ENCODE data around the gene ANKRD33. TPM values are rescaled to one million over a fixed set of nuclear protein-coding genes. Genes with fewer than 3 reads are reported as not detected.

ANKRD33 gene
- total and polyA plus RNA-seq, 2 of the 4 experiments (the other 2 are of a cell fraction), result under 0.01 to 0.03 TPM

- Histone ChIP-seq H2BK5ac (ENCODE audit: low read depth, low read length, poor library complexity, severe bottlenecking) (no peak within 1 kb of the TSS), H4K5ac (ENCODE audit: low read depth, low read length) (no peak within 1 kb of the TSS), H2BK120ac (ENCODE audit: low read depth, low read length) (no peak within 1 kb of the TSS), H3K9me1 (ENCODE audit: insufficient read depth, low read length) (peaks cover 3% of the 10 kb centered on the region; the same call in 1 of the 2 replicates), H3K4me3 (ENCODE audit: insufficient read depth, low read depth, low read length) (peak within 1 kb of the TSS; percentile 50), H3K14ac (replicated peaks; ENCODE audit: low read depth, low read length) (no peak within 1 kb of the TSS), H3K9ac (ENCODE audit: low read depth, low read length) (no peak within 1 kb of the TSS; the same call in 1 of the 2 replicates), H3K36me3 (ENCODE audit: control insufficient read depth, insufficient read depth, low read length) (no peaks in the 10 kb centered on the region), H4K8ac (ENCODE audit: low read depth in 2 of 2, low read length in 2 of 2) (peak within 1 kb of the TSS in 1 of 2 experiments; percentile 42; a peak in 1 of 4 replicates), H2AK9ac (replicated peaks; ENCODE audit: low read depth, low read length, poor library complexity) (peak within 1 kb of the TSS; percentile 61), H4K20me1 (ENCODE audit: insufficient read depth, low read length) (no peaks in the 10 kb centered on the region), H3K18ac (ENCODE audit: low read depth, low read length) (no peak within 1 kb of the TSS), H3K4me2 (ENCODE audit: low read depth, low read length) (peak within 1 kb of the TSS; percentile 29; the same call in 1 of the 2 replicates), H2BK15ac (ENCODE audit: low read depth, low read length) (no peak within 1 kb of the TSS), H2AK5ac (ENCODE audit: low read depth, low read length) (no peak within 1 kb of the TSS; the same call in 1 of the 2 replicates), H2AFZ (replicated peaks; ENCODE audit: low read length, poor library complexity) (peak within 1 kb of the TSS; percentile 93), H3K4me1 (ENCODE audit: control insufficient read depth, insufficient read depth, low read length) (no peaks in the 10 kb centered on the region), H3K79me1 (ENCODE audit: low read depth in 1 of 2, low read length in 2 of 2) (no peaks in the 10 kb centered on the region), H4K91ac (ENCODE audit: insufficient read depth, low read depth, low read length) (no peak within 1 kb of the TSS), H3K23ac (ENCODE audit: low read depth, low read length) (no peak within 1 kb of the TSS), H3K9me3 (ENCODE audit: control insufficient read depth, insufficient read depth, low read length) (no peaks in the 10 kb centered on the region), H2BK20ac (ENCODE audit: low read depth, low read length) (no peak within 1 kb of the TSS), H3K4ac (ENCODE audit: low read depth, low read length) (no peak within 1 kb of the TSS), H3K27ac (ENCODE audit: insufficient read depth, low read length) (no peak within 1 kb of the TSS), H3K27me3 (ENCODE audit: control insufficient read depth, insufficient read depth, low read length) (peaks cover 62% of the 10 kb centered on the region), H3K56ac (ENCODE audit: extremely low read depth, insufficient read depth, low read length) (no peak within 1 kb of the TSS)
- TF ChIP-seq MAFK (IDR thresholded peaks at IDR 0.05; ENCODE audit: low read depth, low read length), result no peak
- no peak for TF ChIP-seq FOS (IDR thresholded peaks at IDR 0.05; ENCODE audit: low read depth, low read length)
- TF ChIP-seq NFE2L2 (IDR thresholded peaks at IDR 0.05; ENCODE audit: low read depth, low read length), result no peak
- TF ChIP-seq CTCF (conservative IDR thresholded peaks at IDR 0.05; ENCODE audit: low read depth, low read length), result no peak
- TF ChIP-seq RAD21 (IDR thresholded peaks at IDR 0.05; ENCODE audit: low read length), result no peak
- TF ChIP-seq MXI1 (IDR thresholded peaks at IDR 0.05; ENCODE audit: borderline replicate concordance, low read depth, low read length), result no peak
- no peak for TF ChIP-seq BHLHE40 (IDR thresholded peaks at IDR 0.05; ENCODE audit: low read depth, low read length)
- TF ChIP-seq SMC3 (IDR thresholded peaks at IDR 0.05; ENCODE audit: low read depth, low read length), result no peak
- no peak for TF ChIP-seq MAZ (IDR thresholded peaks at IDR 0.05; ENCODE audit: borderline replicate concordance, low read depth, low read length)
- TF ChIP-seq USF2 (IDR thresholded peaks at IDR 0.05; ENCODE audit: low read depth, low read length), result no peak
- no peak for TF ChIP-seq CHD1 (IDR thresholded peaks at IDR 0.05; ENCODE audit: low read depth, low read length)
- no peak for TF ChIP-seq POLR2A (IDR thresholded peaks at IDR 0.05; ENCODE audit: low read depth, low read length)
- CTCF ChIA-PET, result no interaction called here
- dilution Hi-C loops (cut with HindIII; ENCODE audit: low sequenced_read_pairs, unreplicated experiment) (no loop called here), in situ Hi-C loops (cut with MboI; ENCODE audit: low sequenced_read_pairs) (no loop called here), intact Hi-C loops (cut with micrococcal nuclease) (no loop called here)
- 5% methylated on average over 8 of the region's 51 CpGs; no CpG with 5 or more reads in 1 of the 2 experiments for WGBS, 2 experiments (ENCODE audit: extremely low coverage in 2 of 2, insufficient read length in 1 of 2)
- peak; percentile 31 for ATAC-seq (ENCODE audit: low read depth)
- POLR2A ChIA-PET (ENCODE audit: unreplicated experiment), result no interaction called here
- no peak for DNase-seq
- BruUV-seq (replicated peaks), result no TSS peak
These were observed 39.6 kb upstream of the ANKRD33 start, which contains the start of gene FIGNL2 for GRCh38 chr12:51848326-51848727. Gene FIGNL2 (minus strand): TSS chr12:51848718. CDS start chr12:51822413, 26,305 bp downstream.

All from IMR-90 (cell line).